Measurements from ENCODE around the gene PPARG.

The PPARG gene

DNA sequence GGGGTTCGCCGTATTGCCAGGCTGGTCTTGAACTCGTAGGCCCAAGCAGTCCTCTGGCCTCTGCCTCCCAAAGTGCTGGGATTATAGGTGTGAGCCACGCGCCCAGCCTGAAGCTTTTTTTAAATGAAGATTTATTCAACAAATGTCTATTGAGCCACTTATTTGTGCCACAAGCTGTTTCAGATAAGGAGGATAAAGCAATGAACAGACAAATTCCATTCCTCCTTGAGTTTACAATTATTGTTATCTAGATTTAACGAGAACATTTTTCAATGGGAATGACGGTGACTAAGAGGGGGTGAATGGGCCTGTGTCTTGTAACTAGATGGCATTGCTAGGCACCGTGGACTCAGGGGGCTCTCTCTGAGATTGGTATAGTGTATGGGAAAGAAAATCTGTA, 10.2 kb downstream of the PPARG start:
- Histone ChIP-seq H3K27ac (ENCODE audit: poor library complexity, severe bottlenecking) (no peak overlapping the region), H3K27me3 (ENCODE audit: insufficient read depth, poor library complexity, severe bottlenecking) (no peaks in the 10 kb centered on the region), H3K36me3 (ENCODE audit: low read depth) (no peaks in the 10 kb centered on the region), H3K4me3 (ENCODE audit: severe bottlenecking) (no peak overlapping the region), H3K9me3 (ENCODE audit: severe bottlenecking) (no peaks in the 10 kb centered on the region), H3K4me1 (ENCODE audit: insufficient read depth, poor library complexity, severe bottlenecking) (peaks cover 11% of the 10 kb centered on the region)
- DNase-seq (ENCODE audit: low spot score) (no peak), ATAC-seq (ENCODE audit: low read depth) (no peak)
- TF ChIP-seq CTCF (IDR thresholded peaks at IDR 0.05; ENCODE audit: poor library complexity, severe bottlenecking) = no peak

DNA sequence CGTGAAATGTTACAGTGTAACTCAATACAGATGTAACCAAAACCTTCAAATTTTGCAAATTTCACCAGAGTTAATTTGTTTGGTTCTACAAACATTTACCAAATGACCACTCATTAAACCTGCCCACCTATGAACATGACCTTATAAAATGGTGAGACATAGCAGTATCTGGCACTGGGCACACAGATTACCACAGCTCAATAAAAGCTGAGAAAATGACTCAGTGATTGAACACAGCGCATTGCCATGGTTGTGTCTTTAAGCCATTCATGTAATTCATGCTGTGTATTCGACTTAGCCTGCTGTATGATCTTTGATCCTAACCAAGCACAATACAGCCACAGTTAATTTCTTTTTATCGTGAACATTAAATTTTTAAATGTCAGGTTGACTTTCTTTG, 11.3 kb downstream of the PPARG start:
- TF ChIP-seq CTCF (IDR thresholded peaks at IDR 0.05; ENCODE audit: poor library complexity, severe bottlenecking) = no peak
- no peak for DNase-seq (ENCODE audit: low spot score)
- ATAC-seq (ENCODE audit: low read depth) = peak; percentile 59; the same call in 2 of the 3 replicates
- no peak overlapping the region for H3K27ac ChIP-seq (ENCODE audit: poor library complexity, severe bottlenecking)
- H3K9me3 ChIP-seq (ENCODE audit: severe bottlenecking) = no peaks in the 10 kb centered on the region
- H3K27me3 ChIP-seq (ENCODE audit: insufficient read depth, poor library complexity, severe bottlenecking) = no peaks in the 10 kb centered on the region
- H3K4me3 ChIP-seq (ENCODE audit: severe bottlenecking) = no peak overlapping the region
- H3K4me1 ChIP-seq (ENCODE audit: insufficient read depth, poor library complexity, severe bottlenecking) = peaks cover 2% of the 10 kb centered on the region
- no peaks in the 10 kb centered on the region for H3K36me3 ChIP-seq (ENCODE audit: low read depth)

DNA sequence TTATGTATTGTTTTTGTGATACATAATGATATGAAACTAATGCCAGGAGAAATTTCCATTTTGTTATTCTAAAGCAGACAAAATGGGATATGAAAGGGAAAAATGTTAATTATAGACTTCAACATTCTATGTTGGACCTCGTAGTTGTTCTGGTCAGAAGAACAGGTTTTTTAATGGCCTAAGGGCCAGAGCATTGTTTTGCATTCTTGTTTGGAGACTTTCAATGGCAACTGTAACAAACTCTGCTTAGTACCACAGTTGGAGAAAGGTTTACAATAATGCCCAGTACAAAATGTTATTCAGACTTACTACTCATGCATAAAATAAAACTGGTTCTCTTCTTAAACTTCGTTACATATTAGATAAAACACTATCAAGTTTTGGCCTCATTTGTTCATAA, 12.2 kb downstream of the PPARG start:
- Histone ChIP-seq H3K9me3 (ENCODE audit: severe bottlenecking) (no peaks in the 10 kb centered on the region), H3K4me3 (ENCODE audit: severe bottlenecking) (no peak overlapping the region), H3K36me3 (ENCODE audit: low read depth) (no peaks in the 10 kb centered on the region), H3K27me3 (ENCODE audit: insufficient read depth, poor library complexity, severe bottlenecking) (no peaks in the 10 kb centered on the region), H3K27ac (ENCODE audit: poor library complexity, severe bottlenecking) (no peak overlapping the region), H3K4me1 (ENCODE audit: insufficient read depth, poor library complexity, severe bottlenecking) (no peaks in the 10 kb centered on the region)
- ATAC-seq (ENCODE audit: low read depth) (no peak), DNase-seq (ENCODE audit: low spot score) (no peak)
- TF ChIP-seq CTCF (IDR thresholded peaks at IDR 0.05; ENCODE audit: poor library complexity, severe bottlenecking) = no peak

DNA sequence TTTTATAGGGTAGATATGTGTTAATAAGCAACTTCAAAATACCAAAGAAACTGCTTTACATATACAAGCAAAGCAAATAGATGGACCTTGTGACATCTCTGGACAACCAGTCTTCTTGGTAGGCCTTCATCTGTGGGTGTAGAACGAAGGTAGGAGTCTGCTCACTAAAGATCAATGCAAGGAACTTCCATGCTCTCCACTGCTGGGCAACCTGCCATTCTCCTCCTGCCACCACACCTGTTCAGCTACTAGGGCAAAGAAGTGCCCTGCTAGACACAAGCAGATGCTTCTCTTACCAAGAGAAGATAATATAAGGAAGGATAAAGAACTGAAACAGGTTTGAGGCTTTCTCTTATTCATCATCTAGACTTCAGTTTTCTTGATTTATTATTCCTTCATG, 12.6 kb downstream of the PPARG start:
- H3K36me3 ChIP-seq (ENCODE audit: low read depth) = no peaks in the 10 kb centered on the region
- TF ChIP-seq CTCF (IDR thresholded peaks at IDR 0.05; ENCODE audit: poor library complexity, severe bottlenecking) = no peak
- H3K27ac ChIP-seq (ENCODE audit: poor library complexity, severe bottlenecking) = no peak overlapping the region
- no peaks in the 10 kb centered on the region for H3K4me1 ChIP-seq (ENCODE audit: insufficient read depth, poor library complexity, severe bottlenecking)
- ATAC-seq (ENCODE audit: low read depth) (no peak), DNase-seq (ENCODE audit: low spot score) (no peak)
- no peaks in the 10 kb centered on the region for H3K27me3 ChIP-seq (ENCODE audit: insufficient read depth, poor library complexity, severe bottlenecking)
- no peak overlapping the region for H3K4me3 ChIP-seq (ENCODE audit: severe bottlenecking)
- H3K9me3 ChIP-seq (ENCODE audit: severe bottlenecking) = no peaks in the 10 kb centered on the region

DNA sequence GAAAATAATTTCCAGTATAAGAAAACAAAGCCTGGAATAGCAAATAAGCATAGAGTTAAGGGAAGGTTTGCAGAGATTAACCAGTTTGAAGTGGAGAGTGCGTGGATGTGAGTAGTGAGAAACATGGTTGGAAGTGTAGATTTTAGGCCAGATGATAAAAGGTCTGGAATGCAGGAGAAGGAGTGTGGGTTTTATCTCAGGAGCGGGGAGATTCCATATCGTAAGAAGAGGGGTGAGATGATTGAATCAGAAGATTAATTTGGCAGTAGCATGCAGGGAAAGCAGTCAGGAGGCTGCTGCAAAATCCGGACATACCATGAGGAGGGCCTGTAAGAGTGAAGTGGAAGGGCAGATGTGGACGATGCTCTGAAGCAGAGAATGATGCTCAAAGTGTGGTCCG, 13.7 kb downstream of the PPARG start:
- Histone ChIP-seq H3K27ac (ENCODE audit: poor library complexity, severe bottlenecking) (no peak overlapping the region), H3K9me3 (ENCODE audit: severe bottlenecking) (no peaks in the 10 kb centered on the region), H3K36me3 (ENCODE audit: low read depth) (no peaks in the 10 kb centered on the region), H3K27me3 (ENCODE audit: insufficient read depth, poor library complexity, severe bottlenecking) (no peaks in the 10 kb centered on the region), H3K4me3 (ENCODE audit: severe bottlenecking) (no peak overlapping the region), H3K4me1 (ENCODE audit: insufficient read depth, poor library complexity, severe bottlenecking) (peaks cover 5% of the 10 kb centered on the region)
- TF ChIP-seq CTCF (IDR thresholded peaks at IDR 0.05; ENCODE audit: poor library complexity, severe bottlenecking) = no peak
- no peak for DNase-seq (ENCODE audit: low spot score)
- no peak for ATAC-seq (ENCODE audit: low read depth)

All from RWPE2 (cell line).